HCT116 (cell line): ENCODE data around the gene PREX1.

ENCODE experiments used
- CBX3 ChIP-seq: IDR thresholded peaks from 2 replicates; pipeline ENCODE4 v1.6.1; 2012; ENCODE audit warnings: low read depth
- CEBPB ChIP-seq: IDR thresholded peaks from 2 replicates; pipeline ENCODE4 v1.6.1; 2012; ENCODE audit warnings: low read depth
- CTCF ChIP-seq, 3 experiments: fragments of 200-600 bp in 1 of 3; sonication (generic) in 1 of 3; IDR thresholded peaks in 2 of 3; conservative IDR thresholded peaks in 1 of 3; 2 replicates each; pipeline ENCODE4 v1.5.1; 2012 to 2017; ENCODE audit warnings: low read depth in 2 of 3, low read length in 2 of 3, antibody characterized with exemption in 1 of 3, borderline replicate concordance in 1 of 3, control low read depth in 1 of 3, mild to moderate bottlenecking in 1 of 3, mixed read lengths in 1 of 3, mixed run types in 1 of 3, moderate library complexity in 1 of 3; ENCODE audit not compliant: insufficient read depth in 1 of 3
- EZH2phosphoT487 ChIP-seq: fragments of 200-600 bp; IDR thresholded peaks from 2 replicates; pipeline ENCODE4 v1.6.1; 2018; ENCODE audit warnings: antibody characterized with exemption, borderline replicate concordance
- JUND ChIP-seq: IDR thresholded peaks from 2 replicates; pipeline ENCODE4 v1.6.1; 2012
- POLR2A ChIP-seq: IDR thresholded peaks from 2 replicates; pipeline ENCODE4 v1.7.0; 2011; ENCODE audit warnings: borderline replicate concordance; ENCODE audit not compliant: insufficient read depth, insufficient read length; ENCODE audit errors: extremely low read depth
- POLR2AphosphoS5 ChIP-seq: IDR thresholded peaks from 2 replicates; pipeline ENCODE4 v1.6.1; 2011; ENCODE audit warnings: mild to moderate bottlenecking, low read depth, low read length, moderate library complexity
- RAD21 ChIP-seq: IDR thresholded peaks from 2 replicates; pipeline ENCODE4 v1.6.1; 2012; ENCODE audit warnings: low read depth, mild to moderate bottlenecking
- YY1 ChIP-seq: IDR thresholded peaks from 2 replicates; pipeline ENCODE4 v1.6.1; 2011; ENCODE audit warnings: low read length, low read depth, moderate library complexity, mild to moderate bottlenecking; ENCODE audit not compliant: insufficient replicate concordance; ENCODE audit errors: extremely low read depth
- ZFX ChIP-seq: fragments of 450-650 bp; IDR thresholded peaks from 2 replicates; pipeline ENCODE4 v1.6.1; 2017
- ZNF274 ChIP-seq: fragments of 200-500 bp; sonication (Bioruptor generic); IDR thresholded peaks from 2 replicates; pipeline ENCODE4 v1.6.1; 2014; ENCODE audit warnings: mild to moderate bottlenecking, low read depth, low read length, inconsistent platforms

GRCh38 chr20:48763216-48763914, 64.4 kb downstream of the PREX1 start:
- TF ChIP-seq CTCF (IDR thresholded peaks at IDR 0.05 in 2 of 3, conservative IDR thresholded peaks at IDR 0.05 in 1 of 3; ENCODE audit: borderline replicate concordance in 1 of 3, insufficient read depth in 1 of 3, low read depth in 2 of 3, low read length in 2 of 3) (no peak), RAD21 (no peak), ZFX (no peak), CEBPB (no peak), POLR2AphosphoS5 (no peak), POLR2A (no peak), JUND (no peak), EZH2phosphoT487 (no peak), YY1 (no peak), CBX3 (no peak), ZNF274 (no peak)
